HUES48 (cell line): ENCODE data around the gene UBE2G1.

ENCODE experiments used
- H3K27ac ChIP-seq: one replicate; pipeline ENCODE4 v1.7.0; 2013; ENCODE audit warnings: low read depth, low read length, inconsistent platforms
- H3K27me3 ChIP-seq: 2 replicates; pipeline ENCODE4 v1.6.1; 2013; ENCODE audit warnings: mild to moderate bottlenecking, low read length; ENCODE audit not compliant: control insufficient read depth, insufficient read depth
- H3K36me3 ChIP-seq: 2 replicates; pipeline ENCODE4 v1.6.1; 2013; ENCODE audit warnings: low read length; ENCODE audit not compliant: control insufficient read depth, insufficient read depth
- H3K4me1 ChIP-seq: 2 replicates; pipeline ENCODE4 v1.6.1; 2013; ENCODE audit warnings: mild to moderate bottlenecking, low read length; ENCODE audit not compliant: control insufficient read depth, insufficient read depth
- H3K4me3 ChIP-seq: 2 replicates; pipeline ENCODE4 v1.5.1; 2013; ENCODE audit warnings: mild to moderate bottlenecking, low read depth, low read length
- H3K9ac ChIP-seq: 2 replicates; pipeline ENCODE4 v1.6.1; 2013; ENCODE audit warnings: mild to moderate bottlenecking, low read depth, low read length, moderate library complexity
- H3K9me3 ChIP-seq: 2 replicates; pipeline ENCODE4 v1.6.1; 2013; ENCODE audit warnings: low read length; ENCODE audit not compliant: control insufficient read depth, insufficient read depth

Gene UBE2G1, protein sequence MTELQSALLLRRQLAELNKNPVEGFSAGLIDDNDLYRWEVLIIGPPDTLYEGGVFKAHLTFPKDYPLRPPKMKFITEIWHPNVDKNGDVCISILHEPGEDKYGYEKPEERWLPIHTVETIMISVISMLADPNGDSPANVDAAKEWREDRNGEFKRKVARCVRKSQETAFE

DNA sequence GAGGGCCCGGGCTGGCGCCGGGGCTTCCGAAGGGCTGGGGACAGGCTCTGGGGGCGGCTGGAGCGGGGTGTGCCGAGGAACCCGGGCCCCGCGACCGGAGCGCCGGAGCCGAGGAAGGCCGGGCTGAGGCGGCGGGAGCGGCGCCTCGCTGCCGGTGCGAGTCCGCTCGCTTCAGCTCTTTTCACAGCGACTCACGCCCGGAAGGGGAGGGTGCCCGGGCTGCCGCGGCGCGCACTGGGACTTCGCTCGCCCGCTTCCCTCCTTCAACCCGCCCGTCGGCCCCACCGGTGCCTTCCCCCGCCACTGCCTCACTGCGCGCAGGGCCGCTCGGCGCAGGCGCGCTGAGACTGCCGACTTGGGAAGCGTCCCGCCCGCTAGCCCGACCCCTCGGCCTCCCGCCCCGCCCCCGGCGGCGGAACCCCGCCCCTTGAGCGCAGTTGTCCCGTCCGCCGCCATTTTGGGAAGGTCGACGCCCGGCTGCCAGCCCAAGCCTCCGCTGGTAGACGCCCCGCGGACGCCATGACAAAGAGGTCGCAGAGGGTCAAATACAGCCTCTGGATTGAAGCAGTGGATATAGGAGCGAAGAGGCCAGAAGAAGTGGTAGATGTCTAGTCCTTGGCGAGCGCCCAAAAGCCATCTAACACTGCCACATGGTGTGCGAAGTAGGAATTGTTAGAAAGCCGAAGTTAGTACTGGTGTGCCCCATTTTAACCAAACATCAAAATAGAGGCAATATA is at the start of gene UBE2G1:
UBE2G1 (minus strand) TSS at position 349 of the 737 bp plus-strand sequence. CDS start 359 bp downstream, outside the sequence.
- Histone ChIP-seq H3K9me3 (no peaks in the 10 kb centered on the region), H3K4me3 (peak within 1 kb of the TSS; percentile 91), H3K27ac (peak within 1 kb of the TSS; percentile 92), H3K36me3 (peaks cover 18% of the 10 kb centered on the region), H3K9ac (peak within 1 kb of the TSS; percentile 92), H3K4me1 (no peaks in the 10 kb centered on the region; the same call in 1 of the 2 replicates), H3K27me3 (no peaks in the 10 kb centered on the region)

DNA sequence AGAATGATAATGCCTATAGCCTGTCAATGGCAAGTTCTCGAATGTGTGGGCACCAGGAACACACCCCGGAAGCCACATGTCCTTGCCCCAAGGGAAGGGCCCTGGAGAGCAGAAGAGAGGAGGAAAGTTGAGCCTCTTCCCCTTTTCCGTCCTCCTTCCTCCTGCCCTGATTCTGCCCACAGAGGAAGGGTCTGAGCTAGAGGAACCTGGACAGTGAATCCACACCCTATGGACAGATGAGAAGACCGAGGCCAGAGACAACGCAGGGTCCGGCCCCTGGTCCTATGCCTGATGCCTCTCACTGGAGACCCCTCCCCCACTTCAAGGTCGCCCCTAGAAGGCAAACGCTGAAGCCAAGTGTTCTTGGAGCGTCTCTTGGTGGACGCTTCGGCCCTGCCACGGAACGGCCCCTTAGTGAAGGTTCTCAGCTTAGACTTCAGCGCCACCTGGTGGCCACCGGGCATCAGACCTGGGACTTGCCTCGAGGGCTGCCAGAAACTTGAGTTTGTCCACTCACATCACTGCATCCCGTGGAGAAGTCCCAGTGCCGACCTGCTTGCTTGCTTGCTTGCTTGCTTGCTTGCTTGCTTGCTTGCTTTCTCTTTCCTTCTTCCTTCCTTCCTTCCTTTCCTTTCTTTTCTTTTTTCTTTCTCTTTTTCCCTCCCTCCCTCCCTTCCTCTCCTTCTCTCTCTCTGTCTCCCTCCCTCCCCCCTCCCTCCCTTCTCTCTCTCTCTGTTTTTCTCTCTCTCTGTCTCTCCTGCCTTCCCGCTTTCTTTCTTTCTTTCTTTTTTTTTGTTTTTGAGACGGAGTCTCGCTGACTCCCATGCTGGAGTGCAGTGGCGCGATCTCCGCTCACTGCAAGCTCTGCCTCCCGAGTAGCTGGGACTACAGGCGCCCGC is 46.7 kb upstream of the UBE2G1 start:
- peaks cover 4% of the 10 kb centered on the region for H3K4me1 ChIP-seq
- no peaks in the 10 kb centered on the region for H3K9me3 ChIP-seq
- no peak overlapping the region for H3K9ac ChIP-seq
- H3K4me3 ChIP-seq = no peak overlapping the region
- H3K36me3 ChIP-seq = no peaks in the 10 kb centered on the region
- no peak overlapping the region for H3K27ac ChIP-seq
- H3K27me3 ChIP-seq = no peaks in the 10 kb centered on the region

DNA sequence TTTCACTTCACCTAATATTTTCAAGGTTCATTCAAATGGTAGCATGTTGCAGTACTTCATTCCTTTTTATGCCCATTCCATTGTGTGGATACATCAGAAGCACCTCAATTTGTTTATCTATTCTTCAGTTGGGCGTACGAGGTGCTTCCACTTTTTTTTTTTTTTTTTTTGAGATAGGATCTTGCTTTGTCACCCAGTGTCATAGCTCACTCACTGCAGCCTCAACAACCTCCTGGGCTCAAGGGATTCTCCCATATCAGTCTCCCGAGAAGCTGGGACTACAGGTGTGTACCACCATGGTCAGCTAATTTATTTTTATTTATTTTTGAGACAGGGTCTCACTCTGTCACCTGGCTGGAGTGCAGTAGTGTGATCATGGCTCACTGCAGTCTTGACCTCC is 44.7 kb upstream of the UBE2G1 start:
- peaks cover 4% of the 10 kb centered on the region for H3K4me1 ChIP-seq
- H3K9ac ChIP-seq = no peak overlapping the region
- no peaks in the 10 kb centered on the region for H3K36me3 ChIP-seq
- no peaks in the 10 kb centered on the region for H3K27me3 ChIP-seq
- H3K9me3 ChIP-seq = no peaks in the 10 kb centered on the region
- H3K4me3 ChIP-seq = no peak overlapping the region
- H3K27ac ChIP-seq = no peak overlapping the region

DNA sequence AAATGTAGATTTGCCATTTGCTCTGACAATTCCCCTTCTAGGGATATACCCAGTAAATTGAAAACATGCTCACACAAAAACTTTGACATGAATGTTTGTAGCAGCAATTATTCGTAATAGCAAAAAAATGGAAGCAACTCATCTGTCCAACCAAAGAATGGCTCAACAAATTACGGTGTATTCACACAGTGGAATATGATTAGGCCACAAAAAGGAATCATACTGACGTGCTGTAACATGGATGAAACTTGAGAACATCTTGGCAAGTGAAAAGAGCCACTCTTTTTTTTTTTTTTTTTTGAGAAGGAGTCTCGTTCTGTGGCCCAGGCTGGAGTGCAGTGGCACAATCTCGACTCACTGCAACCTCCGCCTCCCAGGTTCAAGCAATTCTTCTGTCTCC is 43.2 kb upstream of the UBE2G1 start:
- H3K9ac ChIP-seq = no peak overlapping the region
- peaks cover 4% of the 10 kb centered on the region for H3K4me1 ChIP-seq
- H3K27me3 ChIP-seq = no peaks in the 10 kb centered on the region
- no peaks in the 10 kb centered on the region for H3K36me3 ChIP-seq
- H3K4me3 ChIP-seq = no peak overlapping the region
- no peaks in the 10 kb centered on the region for H3K9me3 ChIP-seq
- H3K27ac ChIP-seq = no peak overlapping the region

DNA sequence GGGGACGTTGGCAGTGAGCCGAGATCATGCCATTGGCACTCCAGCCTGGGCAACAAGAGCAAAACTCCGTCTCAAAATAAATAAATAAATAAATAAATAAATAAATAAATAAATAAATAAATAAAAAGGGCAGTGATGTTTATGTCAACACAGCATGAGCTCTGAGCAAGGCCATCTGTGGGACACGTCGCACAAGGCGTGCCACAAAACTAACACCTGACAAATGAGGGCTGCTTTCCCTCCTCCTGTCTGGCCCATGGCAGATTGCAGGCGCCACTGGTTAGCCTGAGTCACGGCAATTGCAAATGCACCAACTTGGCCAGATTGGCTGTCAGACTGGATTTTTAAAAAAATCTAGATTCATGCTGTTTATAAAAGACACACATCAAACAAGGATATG is 41.4 kb upstream of the UBE2G1 start:
- Histone ChIP-seq H3K36me3 (no peaks in the 10 kb centered on the region), H3K27ac (no peak overlapping the region), H3K9me3 (no peaks in the 10 kb centered on the region), H3K9ac (no peak overlapping the region), H3K4me3 (no peak overlapping the region), H3K27me3 (no peaks in the 10 kb centered on the region), H3K4me1 (peaks cover 2% of the 10 kb centered on the region)

DNA sequence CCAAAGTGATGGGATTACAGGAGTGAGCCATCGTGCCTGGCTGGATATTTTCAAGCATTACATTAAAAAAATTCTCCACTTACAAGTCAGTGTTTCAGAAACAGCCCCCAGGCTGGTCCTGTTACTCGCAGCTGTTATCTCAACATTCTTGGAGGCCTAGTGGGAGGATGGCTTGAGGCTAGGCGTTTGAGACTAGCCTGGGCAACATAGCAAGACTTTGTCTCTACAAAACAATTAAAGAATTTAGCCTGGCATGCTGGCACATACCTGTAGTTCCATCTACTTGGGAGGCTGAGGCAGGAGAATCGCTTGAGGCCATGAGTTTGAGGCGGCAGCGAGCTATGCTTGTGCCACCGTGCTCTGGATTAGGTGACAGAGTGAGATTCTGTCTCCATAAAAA is 40.7 kb upstream of the UBE2G1 start:
- H3K27ac ChIP-seq = no peak overlapping the region
- no peaks in the 10 kb centered on the region for H3K27me3 ChIP-seq
- H3K9ac ChIP-seq = no peak overlapping the region
- H3K4me1 ChIP-seq = no peaks in the 10 kb centered on the region
- H3K9me3 ChIP-seq = no peaks in the 10 kb centered on the region
- no peak overlapping the region for H3K4me3 ChIP-seq
- no peaks in the 10 kb centered on the region for H3K36me3 ChIP-seq

DNA sequence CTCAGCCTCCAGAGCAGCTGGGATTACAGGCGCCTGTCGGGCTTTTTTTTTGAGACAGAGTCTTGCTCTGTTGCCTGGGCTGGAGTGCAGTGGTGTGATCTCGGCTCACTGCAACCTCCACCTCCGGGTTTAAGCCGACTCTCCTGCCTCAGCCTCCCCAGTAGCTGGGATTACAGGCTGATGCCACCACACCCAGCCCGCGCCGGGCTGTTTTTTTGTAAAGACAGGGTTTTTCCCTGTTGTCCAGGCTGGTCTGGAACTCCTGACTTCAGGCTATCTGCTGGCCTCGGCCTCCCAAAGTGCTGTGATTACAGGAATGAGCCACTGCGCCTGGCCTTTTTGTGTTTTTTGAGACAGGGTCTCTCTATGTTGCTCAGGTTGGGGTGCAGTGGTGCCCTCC is 39.9 kb upstream of the UBE2G1 start:
- no peaks in the 10 kb centered on the region for H3K9me3 ChIP-seq
- H3K9ac ChIP-seq = no peak overlapping the region
- H3K27ac ChIP-seq = no peak overlapping the region
- no peaks in the 10 kb centered on the region for H3K36me3 ChIP-seq
- no peaks in the 10 kb centered on the region for H3K27me3 ChIP-seq
- no peak overlapping the region for H3K4me3 ChIP-seq
- no peaks in the 10 kb centered on the region for H3K4me1 ChIP-seq

DNA sequence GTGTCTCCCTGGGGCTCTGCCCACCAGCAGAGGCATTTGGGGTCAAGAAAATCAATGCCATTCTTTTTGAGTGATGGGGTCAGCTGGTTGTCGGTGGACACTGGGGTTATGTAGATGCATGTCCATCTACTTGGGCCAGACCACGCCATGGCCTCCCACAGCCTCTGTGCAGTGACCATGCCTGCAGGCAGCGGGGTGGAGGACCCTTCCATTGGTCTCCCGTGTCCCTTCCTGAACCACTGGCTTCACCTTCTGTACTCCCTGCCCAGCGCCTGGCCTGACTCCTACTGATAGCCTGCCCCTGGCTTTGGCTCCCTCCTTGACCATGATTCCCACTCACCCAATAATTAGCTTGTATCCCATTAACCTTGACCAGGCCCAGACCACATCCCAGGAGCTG is 39.2 kb upstream of the UBE2G1 start:
- Histone ChIP-seq H3K4me1 (no peaks in the 10 kb centered on the region), H3K36me3 (no peaks in the 10 kb centered on the region), H3K9me3 (no peaks in the 10 kb centered on the region), H3K27ac (no peak overlapping the region), H3K9ac (no peak overlapping the region), H3K27me3 (no peaks in the 10 kb centered on the region), H3K4me3 (no peak overlapping the region)

DNA sequence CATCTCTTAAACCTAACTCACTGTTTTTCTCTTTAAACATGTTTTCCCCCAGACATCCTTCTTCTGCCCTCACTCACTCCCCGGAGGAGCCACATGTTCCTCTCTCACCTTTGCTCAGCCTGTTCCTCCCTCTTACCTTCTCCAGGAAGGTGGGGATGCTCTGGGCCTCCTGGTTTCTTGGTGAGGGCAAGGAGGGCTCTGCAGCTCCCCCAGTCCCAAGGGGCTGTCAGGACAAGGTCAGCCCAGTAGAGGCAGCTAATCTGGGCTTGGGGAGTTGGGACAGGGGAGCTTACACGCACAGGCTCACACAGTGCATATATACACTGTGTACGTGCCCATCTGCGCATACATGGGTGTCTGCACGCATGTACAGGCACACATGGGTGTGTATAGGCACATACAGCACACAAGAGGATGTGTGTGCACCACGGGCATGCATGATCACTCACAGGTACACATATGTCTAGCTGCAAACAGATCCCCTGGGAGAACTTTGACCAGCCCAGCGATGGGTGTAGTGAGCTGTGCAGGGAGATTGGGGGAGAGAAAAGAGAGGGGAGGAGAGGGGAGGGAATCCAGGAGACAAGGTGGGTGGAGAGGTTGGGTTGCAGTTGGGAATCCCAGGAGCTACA is 38.7 kb upstream of the UBE2G1 start:
- Histone ChIP-seq H3K36me3 (no peaks in the 10 kb centered on the region), H3K9ac (no peak overlapping the region), H3K4me1 (no peaks in the 10 kb centered on the region), H3K9me3 (no peaks in the 10 kb centered on the region), H3K27ac (no peak overlapping the region), H3K4me3 (no peak overlapping the region), H3K27me3 (no peaks in the 10 kb centered on the region)

DNA sequence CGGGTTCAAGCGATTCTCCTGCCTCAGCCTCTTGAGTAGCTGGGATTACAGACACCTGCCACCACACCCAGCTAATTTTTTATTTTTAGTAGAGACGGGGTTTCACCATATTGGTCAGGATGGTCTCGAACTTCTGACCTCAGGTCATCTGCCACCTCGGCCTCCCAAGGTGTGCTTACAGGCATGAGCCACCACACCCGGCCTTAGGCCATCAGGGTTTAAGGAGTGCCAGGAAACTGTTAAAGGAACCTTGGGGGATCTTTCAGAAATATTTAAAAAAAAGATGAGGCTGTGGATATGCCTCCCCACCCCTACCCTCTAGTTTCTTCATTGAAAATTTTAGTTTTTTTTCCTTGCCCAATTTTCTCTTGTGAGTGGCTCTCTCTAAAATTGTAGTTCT is 31.4 kb upstream of the UBE2G1 start:
- Histone ChIP-seq H3K27ac (no peak overlapping the region), H3K27me3 (no peaks in the 10 kb centered on the region), H3K4me1 (peaks cover 18% of the 10 kb centered on the region), H3K9ac (no peak overlapping the region), H3K9me3 (no peaks in the 10 kb centered on the region), H3K4me3 (no peak overlapping the region), H3K36me3 (no peaks in the 10 kb centered on the region)
